Heart left ventricle (tissue), 16 donors: ENCODE data around the gene SHCBP1. TPM values are rescaled to one million over a fixed set of nuclear protein-coding genes. Genes with fewer than 3 reads are reported as not detected.

Experiments
- ATAC-seq, 4 donors: fragments of 200-7000 bp; cut with Tn5 transposase; one replicate each; pipeline ENCODE4 v1.9.1; 2020 to 2022; ENCODE audit warnings: moderate library complexity in 4 of 4, mild to moderate bottlenecking in 3 of 4, moderate number of reproducible peaks in 1 of 4
- DNase-seq, 5 donors: peaks; one replicate each; pipeline ENCODE4 v3.0.0-alpha.2; 2020
- H3K27ac ChIP-seq, 12 donors: fragments of 200-600 bp; sonication (generic) in 4 of 12; one replicate each; pipeline versions ENCODE4 v1.5.0 to v1.8.0; 2016 to 2022; ENCODE audit warnings: mild to moderate bottlenecking in 2 of 12
- H3K27me3 ChIP-seq, 9 donors: fragments of 200-600 bp; sonication (generic) in 2 of 9; one replicate each; pipeline versions ENCODE4 v1.5.1 to v1.8.0; 2016 to 2022; ENCODE audit warnings: mild to moderate bottlenecking in 3 of 9
- H3K36me3 ChIP-seq, 9 donors: fragments of 200-600 bp; sonication (generic) in 2 of 9; one replicate each; pipeline versions ENCODE4 v1.5.0 to v1.8.0; 2018 to 2022; ENCODE audit warnings: mild to moderate bottlenecking in 2 of 9
- H3K4me1 ChIP-seq, 12 donors: fragments of 200-600 bp; sonication (generic) in 4 of 12; one replicate each; pipeline versions ENCODE4 v1.5.0 to v1.8.0; 2016 to 2022; ENCODE audit warnings: mild to moderate bottlenecking in 3 of 12
- H3K4me3 ChIP-seq, 12 donors: fragments of 200-600 bp; sonication (generic) in 4 of 12; one replicate each; pipeline versions ENCODE4 v1.5.0 to v1.8.0; 2017 to 2022; ENCODE audit warnings: mild to moderate bottlenecking in 9 of 12, moderate library complexity in 4 of 12
- H3K9me3 ChIP-seq, 12 donors: fragments of 200-600 bp; sonication (generic) in 4 of 12; one replicate each; pipeline versions ENCODE4 v1.5.0 to v1.8.0; 2016 to 2022; ENCODE audit warnings: mild to moderate bottlenecking in 1 of 12
- CTCF ChIP-seq, 12 donors: fragments of 200-600 bp; sonication (generic) in 4 of 12; IDR thresholded peaks; one replicate each; pipeline versions ENCODE4 v1.5.0 to v1.8.0; 2018 to 2022; ENCODE audit warnings: antibody characterized with exemption in 12 of 12, mild to moderate bottlenecking in 5 of 12
- POLR2A ChIP-seq, 2 donors: fragments of 450-650 bp; IDR thresholded peaks; one replicate each; pipeline ENCODE4 v1.6.1; 2017; ENCODE audit warnings: antibody characterized with exemption in 2 of 2, mild to moderate bottlenecking in 2 of 2, moderate library complexity in 2 of 2
- WGBS, 4 donors: extraction: QIAGEN DNeasy Blood & Tissue Kit in 2 of 4; methylation state at CpG; one replicate each; pipeline versions ENCODE4 v1.1.5 to v1.1.7; 2013 to 2018; 5-methylcytosine and 5-hydroxymethylcytosine counted together
- intact Hi-C, 10 donors: fragments of 100-400 bp; cut with DNase I; formaldehyde crosslinking; loops; one replicate each; pipeline versions ENCODE4 v1.11.1 to v1.14.2; 2022
- long read RNA-seq, 3 donors: library from polyadenylated mRNA; unstranded; transcript quantifications; one replicate each; pipeline ENCODE4 v2.0.0, GENCODE V29; 2020 to 2021
- polyA plus RNA-seq, 2 donors: library from polyadenylated mRNA; stranded (reverse); fragments of 200-250 nt; gene quantifications; one replicate each; pipeline ENCODE4 v1.2.3, GENCODE V29; 2013
- total RNA-seq, 9 donors: library from RNA; depleted of rRNA in 2 of 9; stranded (reverse); fragments of >200 nt in 2 of 9; fragmentation: NEBNext Ultra II Directional in 3 of 9; extraction: Animal tissue kit (Norgen Biotek cat#: 25700) in 3 of 9; gene quantifications; one replicate each; pipeline versions ENCODE4 v1.1.0 to v1.2.4, GENCODE V29; 2016 to 2023
- donor health status: ischemic (EF 13 %, LVEDD 7.1; RV severe dilation, severe dysfunction).
- donor health status: healthy with polysubstance abuse.
- donor health status: DM: no; HTN: yes; CAD: no.
- donor health status: DM: no; HTN: no; CAD: no.
- donor health status: ischemic (EF 25% LVEDD 6.9; RV normal size, moderate dysfunction).
- donor health status: ischemic (EF 25% LVEDD 5.7; RV mildly dilated, moderate dysfunction).
- donor health status: healthy.
- donor health status: DM: yes; HTN: yes; CAD: no.
- donor health status: ischemic (EF 35%, LVEDD 5.7; RV mildly dilated, moderate dysfunction).
- donor health status: nonischemic (EF 11% LVEDD 7.7; RV severe dilation, severe dysfunction).
- donor health status: DM: yes; HTN: yes; CAD: no.
- donor health status: PGD.
- donor health status: ischemic (EF 29% LVEDD 5.4; RV normal size, mild dysfunction).
- donor health status: nonischemic (EF 23%, LVEDD 6.1; RV moderate dilation, normal function).

Gene SHCBP1
- total RNA-seq, result 1 to 10 TPM in 3 of 9 donors, under 1 TPM in 6; 0.19 to 7.6 (median 0.76) TPM
- polyA plus RNA-seq, result under 1 TPM; 0.28 to 0.57 TPM
- long read RNA-seq, donor 1, result 0 reads
- long read RNA-seq, donor 2, partial matches to known transcripts, result 0 of 1 reads
- long read RNA-seq, donor 2, other reads (novel, unspliced or antisense), result 1 of 1 reads
- long read RNA-seq, donor 3, partial matches to known transcripts, result 0 of 1 reads
- long read RNA-seq, donor 3, other reads (novel, unspliced or antisense), result 0 of 1 reads

- ATAC-seq (peak; percentile 64 to 91 (median 88)), DNase-seq (peak; percentile 84 to 90 (median 86))
- Histone ChIP-seq H3K4me1 (peaks cover 0 to 24% (median 8%) of the 10 kb centered on the region in 12 donors), H3K4me3 (peak within 1 kb of the TSS; percentile 8 to 80 (median 56)), H3K27ac (peak within 1 kb of the TSS in 1 of 12 donors; percentile 9), H3K27me3 (no peaks in the 10 kb centered on the region), H3K36me3 (peaks cover 0 to under 1% (median 0%) of the 10 kb centered on the region in 9 donors), H3K9me3 (no peaks in the 10 kb centered on the region)
- TF ChIP-seq POLR2A (IDR thresholded peaks at IDR 0.05) (no peak), CTCF (IDR thresholded peaks at IDR 0.05) (no peak)
- WGBS, 4 donors, result 1 to 3% (median 2%) methylated on average over 18 to 52 of the region's 52 CpGs
- intact Hi-C loops, result no loop called here
Measured at GRCh38 chr16:46621006-46621933, at the start of gene SHCBP1. Gene SHCBP1, minus strand, starts transcription at chr16:46621379. Its CDS starts 20 bp downstream, at chr16:46621359.

- H3K4me3 ChIP-seq, result no peak overlapping the region
- H3K4me1 ChIP-seq, result peaks cover 0 to 14% (median 0%) of the 10 kb centered on the region in 12 donors
- no peak overlapping the region for H3K27ac ChIP-seq
- DNase-seq (no peak), ATAC-seq (no peak)
- intact Hi-C loops, result no loop called here
- no peak for TF ChIP-seq CTCF (IDR thresholded peaks at IDR 0.05)
- TF ChIP-seq POLR2A (IDR thresholded peaks at IDR 0.05), result no peak
- no peaks in the 10 kb centered on the region for H3K27me3 ChIP-seq
- H3K9me3 ChIP-seq, result no peaks in the 10 kb centered on the region
- H3K36me3 ChIP-seq, result peaks cover 0 to 100% (median 89%) of the 10 kb centered on the region in 9 donors
- 65 to 69% (median 66%) methylated on average over 4 of the region's 4 CpGs for WGBS, 4 donors
Measured at GRCh38 chr16:46662123-46662522, 40.9 kb upstream of the SHCBP1 start.

- Histone ChIP-seq H3K27me3 (no peaks in the 10 kb centered on the region), H3K36me3 (peaks cover 0 to 76% (median 60%) of the 10 kb centered on the region in 9 donors), H3K9me3 (no peaks in the 10 kb centered on the region), H3K4me1 (peaks cover 0 to 14% (median 0%) of the 10 kb centered on the region in 12 donors), H3K4me3 (no peak overlapping the region), H3K27ac (peak overlapping the region in 1 of 12 donors; percentile 71)
- DNase-seq, result peak in 4 of 5 donors; percentile 22 to 58 (median 37)
- intact Hi-C loops, result no loop called here
- TF ChIP-seq POLR2A (IDR thresholded peaks at IDR 0.05) (no peak), CTCF (IDR thresholded peaks at IDR 0.05) (no peak)
- WGBS, 4 donors, result 29 to 72% (median 61%) methylated on average over 1 of the region's 1 CpG
- peak in 3 of 4 donors; percentile 63 to 88 (median 75) for ATAC-seq
Measured at GRCh38 chr16:46658925-46659324, 37.7 kb upstream of the SHCBP1 start.

GRCh38 chr16:46651305-46651704 lies 30.1 kb upstream of the SHCBP1 start:
- Histone ChIP-seq H3K27ac (no peak overlapping the region), H3K36me3 (peaks cover 0 to 5% (median 0%) of the 10 kb centered on the region in 9 donors), H3K4me3 (no peak overlapping the region), H3K4me1 (no peaks in the 10 kb centered on the region), H3K9me3 (no peaks in the 10 kb centered on the region), H3K27me3 (no peaks in the 10 kb centered on the region)
- 87 to 96% (median 91%) methylated on average over 3 of the region's 3 CpGs for WGBS, 4 donors
- ATAC-seq (no peak), DNase-seq (no peak)
- intact Hi-C loops, result no loop called here
- TF ChIP-seq CTCF (IDR thresholded peaks at IDR 0.05), result no peak
- TF ChIP-seq POLR2A (IDR thresholded peaks at IDR 0.05), result no peak
